ENCODE measurements around the gene KDM2B.
"Not testable (repeated sequence)": the region's sequence is repeated elsewhere in the genome, so short reads cannot be mapped to it uniquely, and the experiment has no call there.

The KDM2B gene

DNA sequence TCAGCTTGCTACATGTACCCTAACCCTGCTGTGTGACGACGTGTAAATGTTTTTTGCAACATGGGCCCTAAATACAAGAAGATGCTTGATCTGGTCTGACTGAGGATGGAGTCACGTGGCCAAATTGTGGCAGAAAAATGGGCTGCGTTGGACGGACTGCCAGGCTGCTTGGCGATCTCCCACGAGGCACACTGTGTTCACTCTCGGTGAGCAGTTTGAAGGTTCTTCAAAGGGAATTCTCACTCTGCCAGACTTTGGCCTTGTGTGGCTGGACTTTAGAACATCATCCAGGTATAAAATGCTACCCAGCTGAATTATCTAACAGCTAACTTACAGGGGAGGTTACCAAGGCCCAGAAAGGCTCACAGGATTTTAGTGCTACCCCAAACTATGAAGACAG, 85.1 kb downstream of the KDM2B start:
- no peak for DNase-seq

- DNase-seq: peak; percentile 42 to 53
Measured at GRCh38 chr12:121494093-121494787, 86.6 kb downstream of the KDM2B start.

GRCh38 chr12:121490401-121491281, 90.2 kb downstream of the KDM2B start:
- peak; percentile 77 to 78 for DNase-seq

DNA sequence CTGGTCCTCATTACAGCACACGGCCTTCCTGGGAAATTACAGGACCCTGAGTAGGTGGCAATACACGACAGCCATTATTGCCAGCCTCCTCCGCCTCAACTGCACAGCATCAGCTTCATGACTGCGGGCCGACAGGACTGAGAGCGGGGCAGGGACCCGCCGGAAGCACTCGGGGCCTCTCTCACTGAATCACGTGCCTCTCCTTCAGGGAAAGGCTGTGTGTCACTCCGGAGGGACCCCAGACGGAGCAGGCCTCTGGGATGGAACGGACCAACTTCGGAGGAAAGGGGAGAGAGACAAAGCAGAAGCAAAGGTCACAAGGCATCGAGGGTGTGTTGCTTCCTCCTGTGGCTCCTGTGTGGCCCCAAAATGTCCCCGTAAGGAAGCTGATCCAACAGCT, 90.9 kb downstream of the KDM2B start:
- DNase-seq: no peak

GRCh38 chr12:121484967-121485366, 95.9 kb downstream of the KDM2B start:
- no peak for DNase-seq

DNA sequence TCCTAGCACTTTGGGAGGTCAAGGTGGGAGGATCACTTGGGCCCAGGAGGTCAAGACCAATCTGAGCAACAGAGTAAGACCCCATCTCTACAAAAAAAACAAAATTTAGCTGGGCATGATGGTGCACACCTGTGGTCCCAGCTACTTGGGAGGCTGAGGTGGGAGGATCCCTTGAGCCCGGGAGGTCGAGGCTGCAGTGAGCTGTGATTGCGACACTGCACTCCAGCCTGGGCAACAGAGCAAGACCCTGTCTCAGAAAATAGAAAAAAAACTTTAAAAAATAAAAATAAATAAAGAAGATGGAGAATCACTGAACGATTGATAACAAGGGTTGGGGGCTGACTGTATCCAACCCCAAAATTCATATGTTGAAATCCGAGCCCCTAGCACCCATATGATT, 96.3 kb downstream of the KDM2B start:
- DNase-seq: not testable (repeated sequence)

DNA sequence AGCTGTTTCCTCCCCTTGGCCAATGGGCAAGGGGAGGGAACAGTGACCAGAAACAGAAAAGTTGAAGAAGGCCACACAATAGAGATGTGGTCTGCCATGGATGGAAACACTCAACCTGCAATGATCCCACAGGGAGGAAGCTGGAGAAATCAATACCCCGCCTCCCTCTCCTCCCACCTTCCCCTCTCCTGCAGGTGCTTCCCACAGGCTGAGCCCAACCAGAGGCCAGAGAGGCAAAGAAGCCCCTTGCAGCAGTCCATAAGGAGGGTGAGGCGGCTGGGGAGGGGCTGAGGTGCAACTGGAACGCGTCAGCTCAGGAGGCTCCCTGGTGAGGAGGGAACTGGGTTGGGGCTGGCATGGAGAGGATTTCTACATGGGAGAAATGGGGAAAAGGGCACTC, 96.9 kb downstream of the KDM2B start:
- DNase-seq: no peak

- no peak for DNase-seq
Measured at GRCh38 chr12:121476477-121476876, 104.3 kb downstream of the KDM2B start.

- no peak for DNase-seq
Measured at GRCh38 chr12:121475279-121475678, 105.5 kb downstream of the KDM2B start.

DNA sequence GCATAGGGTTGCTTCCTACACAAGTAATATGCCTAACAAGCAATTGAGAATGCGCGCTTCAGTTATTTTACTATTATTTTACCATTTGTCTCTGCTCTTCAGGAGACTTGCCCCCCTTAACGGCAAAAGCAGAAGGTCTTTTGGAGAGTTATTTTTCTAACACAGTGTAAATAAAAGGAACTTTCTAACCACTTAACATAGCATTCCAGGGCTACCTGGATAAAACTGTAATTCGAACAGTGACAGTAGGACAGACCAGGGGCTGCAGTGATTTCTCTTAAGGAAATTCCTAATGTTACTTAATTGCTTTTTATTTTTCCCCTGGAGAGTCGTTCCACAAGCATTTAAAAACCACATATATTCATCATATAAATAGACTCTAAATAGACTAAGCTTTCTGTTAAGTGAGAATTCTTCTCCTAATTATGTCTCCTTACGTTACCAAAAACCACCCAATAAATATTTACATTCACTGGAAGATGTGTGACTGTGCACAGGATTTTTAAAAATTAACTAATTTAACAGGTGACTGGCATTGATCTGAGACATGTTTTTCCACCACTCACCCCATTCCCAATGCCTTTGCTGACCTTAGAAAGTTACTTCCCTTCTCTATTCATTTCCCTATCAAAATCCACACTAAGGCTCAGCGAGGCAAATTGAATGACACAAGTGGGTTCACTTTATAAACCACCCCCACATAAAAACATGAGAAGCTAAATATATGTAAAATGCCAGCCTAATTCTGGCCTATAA, 108.5 kb downstream of the KDM2B start:
- DNase-seq: no peak

GRCh38 chr12:121470751-121471150, 110.1 kb downstream of the KDM2B start:
- DNase-seq: no peak

DNA sequence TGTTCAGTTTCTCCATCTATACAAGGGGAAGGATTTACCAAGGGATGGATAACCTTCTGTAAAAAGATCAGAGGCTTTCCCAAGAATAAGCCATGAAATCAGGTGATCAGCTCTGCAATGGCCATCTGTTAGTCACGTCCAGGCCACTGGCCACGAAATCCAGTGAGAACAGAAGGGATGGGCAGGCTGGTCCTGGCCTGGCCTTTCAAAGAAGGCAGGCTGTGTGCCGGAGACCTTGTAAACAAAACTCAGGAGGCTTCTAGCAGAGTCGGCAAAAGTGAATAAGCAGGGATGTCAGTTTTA, 112.4 kb downstream of the KDM2B start:
- DNase-seq: no peak

DNA sequence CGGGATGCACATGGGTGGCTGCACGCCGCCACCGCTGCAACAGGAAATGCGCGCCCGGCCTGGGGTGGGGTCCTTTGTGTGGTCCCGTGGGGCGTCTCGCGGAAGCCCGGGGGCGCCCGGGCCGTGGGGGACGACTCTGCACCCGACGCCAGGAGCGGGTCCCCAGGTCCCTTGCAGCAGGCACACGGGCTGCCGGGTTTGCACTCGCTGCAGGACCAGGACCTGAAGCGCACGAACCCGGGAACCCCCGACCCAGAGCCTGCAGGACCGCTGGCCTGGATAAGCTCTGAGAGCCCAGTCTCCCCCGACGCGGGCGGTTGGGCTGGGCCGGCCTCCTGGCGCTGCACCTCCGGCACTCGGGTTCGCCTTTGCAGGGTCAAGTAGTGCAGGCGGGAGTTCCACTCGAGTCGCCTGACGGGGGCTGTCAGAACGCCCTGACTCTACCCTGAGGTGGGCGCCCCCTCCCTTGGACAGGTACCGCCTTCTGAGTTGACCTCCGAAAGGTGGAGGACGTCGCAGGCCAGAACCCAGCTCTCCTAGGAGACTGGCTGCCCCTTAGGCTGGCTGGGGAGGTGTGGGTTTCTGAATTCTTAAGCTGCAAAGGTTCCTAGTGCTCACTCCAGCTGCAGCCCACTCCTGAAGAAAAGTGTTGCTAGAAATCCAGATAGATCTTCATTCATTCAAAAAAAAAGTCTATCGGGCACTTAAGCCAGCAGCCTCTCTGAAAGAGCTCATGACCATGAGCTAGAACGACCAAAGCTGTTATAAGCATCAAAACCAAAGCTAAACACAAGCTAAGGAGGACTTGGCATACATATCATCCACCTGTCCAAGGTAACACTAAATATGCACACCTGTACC, 113.0 kb downstream of the KDM2B start:
- no peak for DNase-seq

DNA sequence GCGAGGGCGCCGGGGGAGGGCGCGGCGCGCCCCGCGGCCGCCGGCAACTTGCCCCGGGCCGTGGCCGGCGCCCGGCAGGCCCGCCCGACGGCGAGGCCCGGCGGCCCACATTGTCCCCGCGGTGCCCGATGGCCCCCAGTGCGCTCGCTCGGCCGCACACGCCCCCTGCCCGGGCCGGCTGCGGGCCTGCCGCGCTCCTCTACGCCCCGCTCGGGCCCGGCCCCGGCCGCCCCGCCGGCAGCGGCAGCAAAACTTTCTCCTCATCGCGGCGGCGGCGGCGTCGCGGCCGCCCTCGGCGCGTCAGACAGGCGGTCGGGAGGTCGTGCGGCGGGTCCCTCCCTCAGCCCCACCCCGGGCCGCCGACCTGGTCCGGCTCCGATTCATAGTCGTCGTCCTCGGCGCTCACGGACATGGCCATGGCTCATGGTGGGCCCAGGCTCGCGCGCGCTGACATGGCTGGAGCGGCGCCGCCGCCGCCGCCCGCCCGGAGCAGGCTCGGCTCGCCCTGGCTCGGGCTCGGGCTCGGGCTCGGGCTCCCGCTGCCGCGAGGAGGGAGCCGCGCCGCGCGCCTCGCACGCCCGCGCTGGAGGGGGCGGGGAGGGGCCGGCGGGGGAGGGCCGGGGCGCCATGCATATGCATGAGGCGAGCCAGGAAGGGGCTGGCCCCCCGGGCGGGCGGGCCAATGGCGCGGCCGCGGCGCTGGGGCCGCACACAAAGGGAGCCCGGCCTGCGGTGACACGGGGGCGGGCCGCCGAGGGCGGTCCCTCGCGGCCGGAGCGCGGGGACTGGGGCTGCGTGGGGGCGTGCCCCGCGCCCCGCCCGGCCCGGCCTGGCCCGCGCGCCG, 113.8 kb downstream of the KDM2B start:
- peak; percentile 73 to 78 for DNase-seq

GRCh38 chr12:121465921-121466793, 114.7 kb downstream of the KDM2B start:
- DNase-seq: peak; percentile 55 to 64

GRCh38 chr12:121464331-121464730, 116.5 kb downstream of the KDM2B start:
- DNase-seq: no peak

GRCh38 chr12:121461048-121461447, 119.8 kb downstream of the KDM2B start:
- DNase-seq: no peak

DNA sequence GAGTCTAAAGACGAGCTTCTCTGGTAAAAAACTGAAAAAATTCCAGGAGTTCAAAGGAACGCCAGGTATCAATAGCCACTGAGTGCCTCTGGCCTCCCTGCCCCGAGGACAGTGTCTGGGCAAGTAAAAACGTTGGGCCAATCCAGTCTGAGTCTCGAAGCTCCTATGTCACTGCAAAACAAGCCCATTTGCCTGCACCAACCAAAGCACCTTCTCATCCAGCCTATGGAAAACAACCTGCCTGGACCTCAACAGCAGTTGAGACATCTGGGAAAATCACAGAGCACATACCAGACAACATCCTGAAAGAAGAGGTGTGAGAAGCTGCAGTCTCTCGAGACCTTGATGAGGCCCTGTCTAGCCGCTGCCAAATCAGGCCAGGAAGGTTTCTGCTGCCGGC, 124.3 kb downstream of the KDM2B start:
- DNase-seq: no peak

GRCh38 chr12:121455766-121456420, 124.9 kb downstream of the KDM2B start:
- DNase-seq: no peak

GRCh38 chr12:121454921-121455320, 125.9 kb downstream of the KDM2B start:
- no peak for DNase-seq
